GM12878 (cell line): ENCODE results near the gene NRM. TPM values are rescaled to one million over a fixed set of nuclear protein-coding genes. Genes with fewer than 3 reads are reported as not detected.

Experiments
- CBX5 ChIP-seq: sonication (generic); IDR thresholded peaks from 2 replicates; pipeline ENCODE4 v1.6.1; 2016; ENCODE audit warnings: low read depth, moderate library complexity, mild to moderate bottlenecking, inconsistent platforms
- EP300 ChIP-seq, 2 experiments: fragments of 150-350 bp in 1 of 2; IDR thresholded peaks; 2 replicates each; pipeline ENCODE4 v1.6.1; 2011 to 2012; ENCODE audit warnings: low read depth in 2 of 2, low read length in 2 of 2, borderline replicate concordance in 1 of 2, improper control_type of control experiment in 1 of 2, inconsistent platforms in 1 of 2; ENCODE audit not compliant: control insufficient read depth in 1 of 2
- GABPA ChIP-seq: IDR thresholded peaks from 2 replicates; pipeline ENCODE4 v1.6.1; 2014; ENCODE audit warnings: antibody characterized with exemption, low read depth, mild to moderate bottlenecking, inconsistent platforms
- NBN ChIP-seq: fragments of 450-650 bp; IDR thresholded peaks from 2 replicates; pipeline ENCODE4 v1.6.1; 2016
- NR2C2 ChIP-seq: IDR thresholded peaks from 2 replicates; pipeline ENCODE4 v1.6.1; 2011; ENCODE audit warnings: borderline replicate concordance, low read depth; ENCODE audit not compliant: control insufficient read depth, insufficient read length
- NRF1 ChIP-seq: conservative IDR thresholded peaks from 2 replicates; pipeline ENCODE4 v1.6.1; 2011; ENCODE audit warnings: mild to moderate bottlenecking, low read depth, low read length, improper control_type of control experiment
- YBX1 ChIP-seq: fragments of 450-650 bp; IDR thresholded peaks from 2 replicates; pipeline ENCODE4 v1.6.1; 2016; ENCODE audit warnings: antibody characterized with exemption
- YY1 ChIP-seq: IDR thresholded peaks from 2 replicates; pipeline ENCODE4 v1.6.1; 2011; ENCODE audit warnings: low read depth, mild to moderate bottlenecking, low read length
- ZNF384 ChIP-seq: IDR thresholded peaks from 2 replicates; pipeline ENCODE4 v1.6.1; 2012; ENCODE audit warnings: low read depth, mild to moderate bottlenecking, low read length, improper control_type of control experiment, borderline replicate concordance
- polyA plus RNA-seq, 11 experiments: library from polyadenylated mRNA; depleted of rRNA in 4 of 11; unstranded in 6 of 11; stranded (reverse) in 5 of 11; fragments of >200 nt; fragmentation: Nextera tagmentation in 4 of 11; fragmentation: Illumina TruSeq in 1 of 11; extraction: Ambion mirVana in 4 of 11; extraction: Trizol in 1 of 11; gene quantifications; 1 replicate in 1 of 11; 2 replicates in 10 of 11; pipeline versions ENCODE4 v1.2.1 to v1.2.3, GENCODE V29; 2011 to 2016; ENCODE audit warnings: inconsistent platforms in 2 of 11, missing spikeins in 2 of 11, low read depth in 1 of 11
- total RNA-seq, 4 experiments: library from RNA; depleted of rRNA in 3 of 4; stranded (reverse); fragments of >200 nt in 3 of 4; fragmentation: Illumina TruSeq in 1 of 4; extraction: Trizol in 1 of 4; gene quantifications; 2 replicates each; pipeline versions ENCODE4 v1.2.1 to v1.2.3, GENCODE V29; 2013 to 2021
- TF ChIP-seq, protein P1 (sequence below): fragments of 450-650 bp; IDR thresholded peaks from 2 replicates; pipeline ENCODE4 v1.6.1; 2016; ENCODE audit warnings: mild to moderate bottlenecking
- TF ChIP-seq, protein P2 (sequence below): IDR thresholded peaks from 2 replicates; pipeline ENCODE4 v1.6.1; 2011; ENCODE audit warnings: low read depth, mild to moderate bottlenecking, low read length, moderate library complexity, borderline replicate concordance; ENCODE audit errors: extremely low read depth
- TF ChIP-seq, protein P3 (sequence below): IDR thresholded peaks from 2 replicates; pipeline ENCODE4 v1.6.1; 2011; ENCODE audit warnings: mild to moderate bottlenecking, low read depth, low read length, moderate library complexity; ENCODE audit not compliant: insufficient replicate concordance
- TF ChIP-seq, protein P4 (sequence below): IDR thresholded peaks from 2 replicates; pipeline ENCODE4 v1.6.1; 2011; ENCODE audit warnings: borderline replicate concordance, low read depth, mild to moderate bottlenecking, moderate library complexity, low read length; ENCODE audit not compliant: insufficient read depth, poor library complexity, severe bottlenecking
- TF ChIP-seq, protein P5 (sequence below): IDR thresholded peaks from 2 replicates; pipeline ENCODE4 v1.6.1; 2012; ENCODE audit warnings: low read length, inconsistent platforms
- TF ChIP-seq, protein P6 (sequence below): fragments of 450-650 bp; IDR thresholded peaks from 2 replicates; pipeline ENCODE4 v1.6.1; 2018; ENCODE audit warnings: mild to moderate bottlenecking, low read depth, moderate library complexity; ENCODE audit not compliant: partially characterized antibody

NRM gene
- total and polyA plus RNA-seq, 10 of the 15 experiments (the other 5 are each of a cell fraction or from before 2014, with no cell fraction given) = 15.4 to 46.7 (median 29.0) TPM

DNA sequence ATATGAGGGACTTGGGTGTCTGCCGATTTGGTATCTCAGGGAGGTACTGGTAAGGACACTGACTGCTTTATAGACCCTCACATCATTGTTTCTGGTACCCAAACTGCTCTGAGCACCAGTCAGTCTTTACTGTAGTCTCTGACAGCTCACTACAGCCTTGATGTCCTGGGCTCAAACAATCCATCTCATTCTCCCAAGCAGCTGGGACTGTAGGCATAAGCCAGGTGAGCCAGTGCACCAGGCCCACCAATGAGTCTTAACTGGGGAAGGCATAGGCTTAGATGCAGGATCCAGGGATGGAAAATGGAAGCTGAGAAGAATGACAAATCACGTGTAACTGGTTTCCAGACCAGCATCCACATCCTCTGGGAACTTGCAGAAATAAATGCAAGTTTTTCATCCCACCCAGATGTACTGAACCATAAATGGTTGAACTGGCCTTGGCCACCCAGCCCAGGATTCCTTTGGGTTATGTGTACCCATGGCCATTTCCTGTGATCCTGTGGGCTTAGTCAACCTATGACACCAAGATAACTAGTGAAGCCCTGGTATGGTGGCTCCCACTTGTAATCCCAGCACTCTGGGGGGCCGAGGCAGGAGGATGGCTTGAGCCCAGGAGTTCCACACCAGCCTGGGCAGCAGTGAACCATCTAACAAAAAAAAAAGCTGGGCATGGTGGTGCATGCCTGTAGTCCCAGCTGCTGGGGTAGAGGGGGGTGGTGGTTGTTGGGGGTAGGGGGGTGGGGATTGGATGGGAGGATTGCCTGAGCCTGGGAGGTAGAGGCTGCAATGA is 35.1 kb upstream of the NRM start (continued):
- TF ChIP-seq, protein P1, sequence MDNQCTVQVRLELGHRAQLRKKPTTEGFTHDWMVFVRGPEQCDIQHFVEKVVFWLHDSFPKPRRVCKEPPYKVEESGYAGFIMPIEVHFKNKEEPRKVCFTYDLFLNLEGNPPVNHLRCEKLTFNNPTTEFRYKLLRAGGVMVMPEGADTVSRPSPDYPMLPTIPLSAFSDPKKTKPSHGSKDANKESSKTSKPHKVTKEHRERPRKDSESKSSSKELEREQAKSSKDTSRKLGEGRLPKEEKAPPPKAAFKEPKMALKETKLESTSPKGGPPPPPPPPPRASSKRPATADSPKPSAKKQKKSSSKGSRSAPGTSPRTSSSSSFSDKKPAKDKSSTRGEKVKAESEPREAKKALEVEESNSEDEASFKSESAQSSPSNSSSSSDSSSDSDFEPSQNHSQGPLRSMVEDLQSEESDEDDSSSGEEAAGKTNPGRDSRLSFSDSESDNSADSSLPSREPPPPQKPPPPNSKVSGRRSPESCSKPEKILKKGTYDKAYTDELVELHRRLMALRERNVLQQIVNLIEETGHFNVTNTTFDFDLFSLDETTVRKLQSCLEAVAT = no peak
- TF ChIP-seq GABPA = no peak
- TF ChIP-seq NR2C2 = no peak
- no peak for TF ChIP-seq ZNF384
- TF ChIP-seq NBN = no peak
- TF ChIP-seq, protein P2, sequence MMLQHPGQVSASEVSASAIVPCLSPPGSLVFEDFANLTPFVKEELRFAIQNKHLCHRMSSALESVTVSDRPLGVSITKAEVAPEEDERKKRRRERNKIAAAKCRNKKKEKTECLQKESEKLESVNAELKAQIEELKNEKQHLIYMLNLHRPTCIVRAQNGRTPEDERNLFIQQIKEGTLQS = no peak
- TF ChIP-seq, protein P3, sequence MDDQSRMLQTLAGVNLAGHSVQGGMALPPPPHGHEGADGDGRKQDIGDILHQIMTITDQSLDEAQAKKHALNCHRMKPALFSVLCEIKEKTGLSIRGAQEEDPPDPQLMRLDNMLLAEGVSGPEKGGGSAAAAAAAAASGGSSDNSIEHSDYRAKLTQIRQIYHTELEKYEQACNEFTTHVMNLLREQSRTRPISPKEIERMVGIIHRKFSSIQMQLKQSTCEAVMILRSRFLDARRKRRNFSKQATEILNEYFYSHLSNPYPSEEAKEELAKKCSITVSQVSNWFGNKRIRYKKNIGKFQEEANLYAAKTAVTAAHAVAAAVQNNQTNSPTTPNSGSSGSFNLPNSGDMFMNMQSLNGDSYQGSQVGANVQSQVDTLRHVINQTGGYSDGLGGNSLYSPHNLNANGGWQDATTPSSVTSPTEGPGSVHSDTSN = no peak
- TF ChIP-seq, protein P4, sequence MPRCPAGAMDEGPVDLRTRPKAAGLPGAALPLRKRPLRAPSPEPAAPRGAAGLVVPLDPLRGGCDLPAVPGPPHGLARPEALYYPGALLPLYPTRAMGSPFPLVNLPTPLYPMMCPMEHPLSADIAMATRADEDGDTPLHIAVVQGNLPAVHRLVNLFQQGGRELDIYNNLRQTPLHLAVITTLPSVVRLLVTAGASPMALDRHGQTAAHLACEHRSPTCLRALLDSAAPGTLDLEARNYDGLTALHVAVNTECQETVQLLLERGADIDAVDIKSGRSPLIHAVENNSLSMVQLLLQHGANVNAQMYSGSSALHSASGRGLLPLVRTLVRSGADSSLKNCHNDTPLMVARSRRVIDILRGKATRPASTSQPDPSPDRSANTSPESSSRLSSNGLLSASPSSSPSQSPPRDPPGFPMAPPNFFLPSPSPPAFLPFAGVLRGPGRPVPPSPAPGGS = peak; percentile 30
- no peak for TF ChIP-seq YBX1
- TF ChIP-seq, protein P5, sequence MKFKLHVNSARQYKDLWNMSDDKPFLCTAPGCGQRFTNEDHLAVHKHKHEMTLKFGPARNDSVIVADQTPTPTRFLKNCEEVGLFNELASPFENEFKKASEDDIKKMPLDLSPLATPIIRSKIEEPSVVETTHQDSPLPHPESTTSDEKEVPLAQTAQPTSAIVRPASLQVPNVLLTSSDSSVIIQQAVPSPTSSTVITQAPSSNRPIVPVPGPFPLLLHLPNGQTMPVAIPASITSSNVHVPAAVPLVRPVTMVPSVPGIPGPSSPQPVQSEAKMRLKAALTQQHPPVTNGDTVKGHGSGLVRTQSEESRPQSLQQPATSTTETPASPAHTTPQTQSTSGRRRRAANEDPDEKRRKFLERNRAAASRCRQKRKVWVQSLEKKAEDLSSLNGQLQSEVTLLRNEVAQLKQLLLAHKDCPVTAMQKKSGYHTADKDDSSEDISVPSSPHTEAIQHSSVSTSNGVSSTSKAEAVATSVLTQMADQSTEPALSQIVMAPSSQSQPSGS = no peak
- TF ChIP-seq, protein P6, sequence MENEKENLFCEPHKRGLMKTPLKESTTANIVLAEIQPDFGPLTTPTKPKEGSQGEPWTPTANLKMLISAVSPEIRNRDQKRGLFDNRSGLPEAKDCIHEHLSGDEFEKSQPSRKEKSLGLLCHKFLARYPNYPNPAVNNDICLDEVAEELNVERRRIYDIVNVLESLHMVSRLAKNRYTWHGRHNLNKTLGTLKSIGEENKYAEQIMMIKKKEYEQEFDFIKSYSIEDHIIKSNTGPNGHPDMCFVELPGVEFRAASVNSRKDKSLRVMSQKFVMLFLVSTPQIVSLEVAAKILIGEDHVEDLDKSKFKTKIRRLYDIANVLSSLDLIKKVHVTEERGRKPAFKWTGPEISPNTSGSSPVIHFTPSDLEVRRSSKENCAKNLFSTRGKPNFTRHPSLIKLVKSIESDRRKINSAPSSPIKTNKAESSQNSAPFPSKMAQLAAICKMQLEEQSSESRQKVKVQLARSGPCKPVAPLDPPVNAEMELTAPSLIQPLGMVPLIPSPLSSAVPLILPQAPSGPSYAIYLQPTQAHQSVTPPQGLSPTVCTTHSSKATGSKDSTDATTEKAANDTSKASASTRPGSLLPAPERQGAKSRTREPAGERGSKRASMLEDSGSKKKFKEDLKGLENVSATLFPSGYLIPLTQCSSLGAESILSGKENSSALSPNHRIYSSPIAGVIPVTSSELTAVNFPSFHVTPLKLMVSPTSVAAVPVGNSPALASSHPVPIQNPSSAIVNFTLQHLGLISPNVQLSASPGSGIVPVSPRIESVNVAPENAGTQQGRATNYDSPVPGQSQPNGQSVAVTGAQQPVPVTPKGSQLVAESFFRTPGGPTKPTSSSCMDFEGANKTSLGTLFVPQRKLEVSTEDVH = no peak
- no peak for TF ChIP-seq CBX5
- no peak for TF ChIP-seq NRF1
- TF ChIP-seq YY1 = no peak; the same call in 1 of the 2 replicates
- TF ChIP-seq EP300 (IDR thresholded peaks at IDR 0.05; ENCODE audit: borderline replicate concordance in 1 of 2, control insufficient read depth in 1 of 2, low read depth in 2 of 2, low read length in 2 of 2) = no peak
